HG02798 (cell line): ENCODE results near the gene KCNN3.

ENCODE experiments used
- ATAC-seq: cut with Tn5 transposase; IDR thresholded peaks from one replicate; pipeline ENCODE4 v1.9.1; 2021; ENCODE audit warnings: mild to moderate bottlenecking; ENCODE audit not compliant: unreplicated experiment, poor library complexity

Gene KCNN3

DNA sequence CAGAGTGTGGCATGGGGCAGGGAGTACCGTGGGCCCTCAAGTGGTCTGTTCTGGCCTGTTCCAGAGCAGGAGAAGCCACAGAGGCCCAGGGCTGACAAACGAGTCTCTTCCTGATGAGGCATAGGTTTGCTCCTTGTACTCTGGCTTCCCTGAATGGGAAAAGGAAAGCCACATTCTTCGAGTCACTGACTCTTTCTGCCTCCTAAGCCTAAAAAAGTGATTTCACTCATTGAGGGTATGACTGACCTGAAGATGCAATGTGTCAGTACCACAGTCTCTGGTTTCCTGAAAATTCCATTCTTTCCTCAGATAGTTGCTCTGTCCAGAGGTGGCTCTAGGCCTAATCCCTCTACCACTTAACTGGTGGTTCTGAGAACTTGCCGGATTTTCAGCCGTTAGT, 92.3 kb downstream of the KCNN3 start:
- ATAC-seq, result no peak

DNA sequence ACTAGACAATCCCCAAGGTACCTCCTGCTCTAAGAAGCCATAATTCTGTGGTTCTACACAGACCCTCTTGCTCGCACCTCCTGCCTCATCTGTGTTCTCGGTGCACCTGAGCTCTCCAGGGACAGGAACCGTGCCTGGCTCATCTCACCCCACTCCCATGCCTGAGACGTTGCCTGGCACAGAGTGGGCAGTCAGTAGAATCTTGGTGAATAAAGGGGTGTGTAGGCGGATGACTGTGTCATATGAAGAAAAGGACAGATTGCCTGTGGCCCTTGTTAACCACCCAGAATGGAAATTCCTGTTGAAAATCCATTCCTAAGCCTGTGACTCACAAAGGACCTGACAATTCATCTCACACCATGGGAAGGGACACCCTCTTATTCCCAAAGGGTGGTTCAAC, 92.9 kb downstream of the KCNN3 start:
- no peak for ATAC-seq

DNA sequence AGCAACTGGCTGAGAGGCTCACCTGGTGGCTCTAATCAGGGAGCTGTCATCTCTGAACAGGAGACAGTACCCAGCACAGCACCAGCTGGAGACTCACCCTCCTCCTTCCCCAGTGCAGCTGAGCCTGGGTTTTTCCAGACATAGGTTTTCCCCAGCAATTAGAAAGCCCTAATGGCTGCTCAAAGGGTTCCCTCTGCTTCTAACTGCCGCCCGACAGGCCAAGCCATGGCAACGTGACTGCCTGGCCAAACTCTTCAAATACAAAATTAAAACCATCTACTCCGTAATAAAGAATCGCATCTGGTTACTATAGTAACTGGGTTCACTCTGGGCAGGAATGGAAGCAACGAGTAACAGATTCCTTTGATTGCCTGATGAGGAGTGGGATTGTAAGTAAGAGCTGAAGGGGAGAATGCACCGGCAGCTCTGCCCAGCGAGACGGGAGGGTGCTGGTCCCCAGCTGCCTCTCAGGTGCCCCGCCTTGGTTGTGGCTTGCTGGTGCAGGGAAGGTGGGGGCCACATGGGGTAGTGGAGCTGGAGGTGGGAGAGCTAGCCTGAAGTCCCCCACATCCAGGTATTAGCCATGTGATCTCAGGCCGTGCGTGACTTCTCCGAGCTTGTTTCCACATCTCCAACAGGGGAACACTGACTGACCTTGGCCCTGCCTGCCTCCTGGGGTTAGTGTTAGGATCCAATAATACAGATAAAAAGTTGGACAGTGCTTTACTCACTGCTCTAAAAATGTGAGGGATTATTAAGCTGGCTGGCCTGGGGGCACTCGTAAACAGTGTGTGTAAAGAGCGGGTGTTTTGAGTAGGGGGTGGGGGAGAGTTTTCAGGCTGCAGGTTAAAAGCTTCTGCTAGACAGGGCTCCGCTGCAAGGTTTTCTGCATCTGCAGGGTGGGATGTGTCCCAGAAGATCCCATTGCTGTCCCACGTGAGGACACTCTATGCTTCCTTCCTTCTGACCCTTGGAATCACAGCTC, 94.2 kb downstream of the KCNN3 start:
- ATAC-seq, result no peak

DNA sequence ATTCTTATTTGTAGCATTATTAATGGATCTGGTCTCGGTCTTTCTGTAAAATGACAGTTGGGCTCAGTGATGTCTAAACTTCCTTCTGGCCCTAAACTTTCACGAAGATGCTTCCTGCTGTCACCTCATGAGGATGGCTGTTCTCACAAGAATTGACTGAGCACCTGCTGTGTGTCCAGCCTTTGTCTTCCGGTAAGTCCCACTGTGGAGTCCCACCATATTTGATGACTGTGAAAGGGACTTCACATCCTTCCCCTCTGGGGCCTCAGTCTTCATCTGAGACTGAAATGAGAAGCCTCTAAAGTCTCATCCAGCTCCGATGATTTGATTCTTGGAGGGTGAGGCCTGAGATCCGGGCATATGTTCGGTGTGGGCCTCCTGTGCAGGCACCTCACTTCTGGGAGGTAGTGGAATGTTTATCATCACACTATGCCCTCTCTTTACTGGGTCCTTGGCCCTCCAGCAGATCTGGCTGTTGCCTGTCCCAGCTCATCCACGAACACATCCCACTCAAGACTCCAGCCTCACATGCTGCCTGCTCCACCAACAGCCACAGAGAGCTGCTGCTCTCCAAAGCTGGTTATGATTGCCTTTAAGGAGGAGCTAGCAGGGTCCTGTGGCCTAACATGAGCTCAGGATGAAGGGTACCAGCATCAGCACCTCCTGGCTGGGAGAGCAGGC, 95.8 kb downstream of the KCNN3 start:
- no peak for ATAC-seq

DNA sequence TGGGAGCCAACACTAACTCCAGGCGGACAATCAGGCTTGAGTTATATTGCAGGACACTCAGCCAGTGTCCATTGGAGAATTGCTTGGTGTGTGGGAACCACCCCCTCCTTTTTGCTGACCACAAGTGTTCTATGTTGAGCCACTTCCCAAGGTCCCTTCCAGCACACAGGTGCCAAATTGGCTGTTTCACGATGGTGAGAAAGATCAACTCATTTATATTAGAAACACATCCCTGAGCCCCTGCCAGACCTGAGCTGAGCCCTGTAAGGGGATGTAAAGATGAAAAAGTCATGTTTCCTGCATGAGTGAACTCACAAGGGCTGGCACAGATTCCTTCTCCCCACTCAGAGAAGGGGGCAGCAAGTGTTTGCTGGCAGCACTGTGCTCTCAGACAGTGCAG, 96.5 kb downstream of the KCNN3 start:
- ATAC-seq, result no peak

DNA sequence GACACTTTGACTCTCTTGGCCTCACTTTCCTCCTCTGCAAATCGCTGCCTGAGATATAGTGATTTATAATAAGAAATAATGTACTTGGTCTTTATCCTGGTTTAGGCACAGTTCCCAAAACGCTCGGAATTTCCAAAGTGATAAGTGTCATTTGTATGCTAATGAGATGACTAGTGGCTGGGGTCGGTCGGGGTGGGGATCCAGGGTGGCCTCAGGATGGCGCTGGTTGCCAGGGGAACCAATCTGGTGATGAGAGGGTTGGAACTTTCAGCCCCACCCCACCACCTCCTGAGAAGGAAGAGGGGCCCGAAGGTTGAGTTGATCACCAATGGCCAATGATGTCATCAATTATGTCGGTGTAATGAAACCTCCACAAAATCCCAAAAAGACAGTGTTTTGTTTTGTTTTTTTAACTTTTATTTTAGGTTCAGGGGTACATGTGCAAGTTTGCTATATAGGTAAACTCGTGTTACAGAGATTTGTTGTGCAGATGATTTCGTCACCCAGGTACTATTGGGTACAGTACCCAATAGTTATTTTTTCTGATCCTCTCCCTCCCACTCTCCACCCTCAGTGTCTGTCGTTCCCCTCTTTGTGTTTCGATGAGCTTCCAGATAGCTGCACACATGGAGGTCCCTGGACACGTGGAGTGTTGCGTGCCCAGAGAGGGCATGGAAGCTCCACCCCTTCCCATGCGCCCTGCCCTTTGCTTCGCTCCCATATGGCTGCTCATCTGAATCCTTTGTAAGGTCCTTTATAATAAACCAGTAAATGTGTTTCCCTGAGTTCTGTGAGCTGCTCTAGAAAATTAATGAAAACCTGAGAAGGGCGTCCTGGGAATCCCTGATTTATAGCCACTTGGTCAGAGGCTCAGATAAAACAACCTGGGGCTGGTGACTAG, 97.2 kb downstream of the KCNN3 start:
- ATAC-seq, result no peak

DNA sequence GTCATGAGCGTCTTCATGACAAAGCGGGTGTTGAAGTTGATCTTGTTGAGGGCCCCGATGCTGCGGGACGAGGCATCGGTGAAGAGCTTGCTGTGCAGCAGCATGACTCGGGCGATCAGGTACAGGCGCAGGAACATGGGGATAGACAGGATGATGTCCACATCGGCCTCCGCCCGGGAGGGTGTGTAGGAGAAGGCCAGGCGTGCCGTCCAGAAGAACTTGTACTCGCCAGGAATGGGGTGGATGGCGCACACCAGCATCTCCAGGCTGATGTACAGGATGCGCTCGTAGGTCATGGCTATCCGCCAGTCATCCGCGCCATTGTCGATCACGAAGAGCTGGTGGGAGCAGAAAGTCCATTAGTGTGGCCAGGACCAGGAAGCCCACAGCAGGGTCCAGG, 98.0 kb downstream of the KCNN3 start:
- no peak for ATAC-seq

DNA sequence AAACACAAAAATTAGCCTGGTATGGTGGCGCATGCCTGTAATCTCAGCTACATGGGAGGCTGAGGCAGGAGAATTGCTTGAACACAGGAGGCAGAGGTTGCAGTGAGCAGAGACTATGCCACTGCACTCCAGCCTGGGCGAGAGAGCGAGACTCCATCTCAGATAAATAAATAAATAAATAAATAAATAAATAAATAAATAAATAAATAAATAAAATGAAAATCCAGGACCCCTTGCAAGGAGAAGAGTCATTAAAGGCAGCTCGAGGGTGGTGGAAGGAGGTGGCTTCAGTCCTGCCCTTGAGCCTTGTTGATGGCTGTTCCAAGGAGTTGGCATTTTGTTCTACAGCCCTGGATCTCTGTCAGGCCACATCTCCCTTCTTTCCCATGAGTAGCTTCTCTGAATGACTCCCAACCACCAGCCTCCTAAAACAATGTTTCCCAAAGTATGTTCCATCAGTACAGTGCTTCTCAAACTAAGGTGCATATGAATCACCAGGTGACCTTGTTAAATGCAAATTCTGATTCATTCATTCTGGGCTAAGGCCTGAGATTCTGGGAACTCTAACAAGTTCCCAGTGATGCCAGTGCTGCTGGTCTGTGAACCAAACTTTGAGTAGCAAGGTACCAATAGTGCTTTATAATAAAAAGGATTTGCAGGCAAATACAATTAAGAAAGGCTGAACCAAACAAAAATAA, 99.0 kb downstream of the KCNN3 start:
- ATAC-seq, result no peak

DNA sequence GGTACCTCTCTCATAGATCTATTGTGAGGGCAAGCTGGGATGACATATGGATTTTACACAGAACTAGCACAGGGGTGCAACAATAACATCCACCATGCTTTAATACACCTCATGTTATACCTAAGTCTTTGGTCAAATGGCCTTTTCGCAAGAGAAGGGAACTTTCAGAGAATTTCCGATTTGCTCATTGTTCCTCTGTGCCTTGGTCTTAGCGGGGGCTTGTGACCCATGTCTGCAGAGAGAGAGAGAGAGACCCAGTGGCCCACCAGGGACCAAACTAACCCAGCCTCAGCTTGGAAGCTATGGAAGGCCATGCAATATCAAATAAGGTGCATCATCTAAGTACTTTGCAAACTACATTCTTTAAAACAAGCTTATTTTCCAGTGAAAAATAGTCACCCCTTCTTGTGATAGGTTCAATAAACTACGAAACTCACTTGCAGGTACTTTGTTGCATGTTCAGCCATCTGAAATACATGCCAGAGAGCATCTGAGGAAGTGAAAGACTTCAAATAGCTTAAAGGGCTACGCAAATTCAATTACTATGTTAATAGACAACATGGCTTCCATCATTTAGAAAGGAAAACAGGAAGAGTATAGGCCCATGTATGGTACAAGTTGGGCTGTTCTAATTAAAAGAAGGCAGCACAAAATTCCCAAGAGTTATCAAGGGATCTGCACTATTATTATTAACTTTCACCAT, 100.7 kb downstream of the KCNN3 start:
- no peak for ATAC-seq

DNA sequence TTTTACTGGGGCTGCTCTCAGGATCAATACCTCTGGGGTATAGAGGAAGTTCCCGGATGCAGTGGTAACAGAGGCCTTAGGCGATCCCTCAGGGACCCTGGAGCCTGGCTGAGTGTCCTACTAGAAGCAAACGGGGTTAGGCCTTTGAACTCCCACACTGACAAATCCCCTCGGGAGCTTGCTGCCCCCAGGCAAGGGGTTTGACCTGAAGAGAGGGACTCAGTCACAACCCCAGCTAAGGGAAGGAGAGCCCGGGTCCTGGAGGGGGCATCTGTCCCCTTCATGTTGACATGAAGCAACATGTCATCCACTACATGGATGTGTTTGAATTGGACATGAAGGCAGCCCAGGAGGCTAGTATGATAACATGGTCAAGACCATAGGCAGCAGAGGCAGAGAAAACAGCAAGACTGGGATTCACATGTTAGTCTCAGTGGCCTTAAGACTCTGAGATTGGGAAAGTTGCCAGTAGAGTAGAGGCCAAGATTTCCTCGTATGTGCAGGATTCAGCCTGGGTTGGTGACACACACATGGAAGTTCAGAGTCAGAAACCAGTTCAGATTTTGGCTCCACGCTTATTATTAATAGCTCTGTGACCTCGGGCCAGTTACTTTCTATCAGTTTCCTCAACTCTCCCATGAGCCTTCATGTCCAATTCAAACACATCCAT, 101.5 kb downstream of the KCNN3 start:
- ATAC-seq, result no peak

DNA sequence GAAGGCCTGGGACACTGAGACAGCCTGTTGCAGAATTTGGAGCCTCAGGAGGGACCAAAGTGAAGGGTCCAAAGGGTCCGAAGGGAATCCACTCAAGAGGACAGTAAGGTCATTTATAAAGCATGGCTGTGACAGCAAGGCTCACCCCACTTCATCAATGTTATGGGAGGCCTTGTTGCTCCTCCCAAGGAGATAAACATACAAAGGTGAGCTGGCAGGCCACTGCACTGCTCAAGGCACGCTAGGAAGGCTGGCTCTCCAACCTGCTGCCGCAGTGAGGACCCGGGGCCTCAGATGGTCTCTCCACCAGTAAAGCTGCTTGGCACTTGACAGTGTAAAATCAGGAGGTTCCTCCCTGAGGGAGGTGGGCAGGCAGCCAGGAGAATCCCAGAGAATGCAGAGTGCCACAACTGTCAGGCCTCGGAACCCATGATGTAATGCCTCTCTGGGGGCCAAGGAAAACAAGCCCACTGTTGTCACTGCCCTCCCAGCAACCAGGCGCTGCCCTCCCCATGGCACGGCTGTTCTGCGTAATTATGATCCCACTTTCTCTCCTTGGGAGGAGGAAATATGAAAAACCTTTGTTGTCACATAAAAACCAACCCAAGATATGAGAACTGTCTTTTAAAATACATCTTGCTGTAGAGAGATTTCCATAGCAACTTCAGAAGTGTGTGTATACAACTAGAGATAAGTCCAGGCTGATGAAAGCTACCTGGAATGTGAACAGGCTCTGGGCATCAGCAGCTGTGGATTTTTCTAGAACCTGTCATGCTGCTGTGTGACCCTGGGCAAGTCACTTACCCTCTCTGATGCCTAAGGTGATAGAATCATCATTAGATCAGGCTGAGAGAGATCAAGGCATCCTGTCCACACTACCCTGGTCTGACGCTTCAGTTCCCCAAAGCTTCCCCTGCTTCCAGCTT, 102.5 kb downstream of the KCNN3 start:
- ATAC-seq, result no peak

DNA sequence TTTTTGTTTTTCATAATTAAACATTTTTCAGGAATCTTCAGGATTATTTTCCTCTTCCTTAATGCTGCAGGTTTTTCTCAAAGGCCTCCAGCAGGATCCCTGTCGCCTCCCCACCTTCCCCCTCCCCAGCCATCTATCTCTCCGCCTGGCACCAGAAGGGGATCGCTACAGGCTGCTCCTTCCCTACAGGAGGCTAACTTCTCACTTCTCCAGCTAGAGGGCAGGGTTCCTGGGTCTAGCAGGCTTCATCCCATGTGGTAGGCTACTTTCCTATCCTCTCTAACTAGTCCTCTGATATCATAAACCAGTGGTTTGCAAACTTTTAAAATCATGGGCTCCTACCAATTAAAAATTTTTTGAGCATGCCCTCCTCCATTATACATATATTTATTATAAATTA, 104.1 kb downstream of the KCNN3 start:
- no peak for ATAC-seq

DNA sequence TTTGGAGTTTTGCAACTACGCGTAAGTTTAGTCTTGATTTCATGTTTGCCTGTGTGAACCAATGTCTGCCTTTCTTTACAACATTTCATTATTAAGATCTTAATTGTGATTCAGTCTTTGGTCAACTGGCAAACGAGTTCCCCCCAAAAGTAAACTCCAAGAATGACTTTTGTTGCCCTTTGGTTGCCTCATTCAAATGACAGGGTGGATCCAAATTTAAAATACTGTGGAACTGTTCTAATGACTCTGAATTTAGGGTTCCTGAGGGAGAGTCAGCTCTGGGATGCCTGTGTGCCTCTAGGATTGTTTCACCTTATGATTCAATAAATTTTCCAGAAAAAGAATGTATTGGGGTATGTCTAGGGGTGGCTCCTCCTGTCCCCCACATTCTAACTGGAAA, 105.3 kb downstream of the KCNN3 start:
- no peak for ATAC-seq

DNA sequence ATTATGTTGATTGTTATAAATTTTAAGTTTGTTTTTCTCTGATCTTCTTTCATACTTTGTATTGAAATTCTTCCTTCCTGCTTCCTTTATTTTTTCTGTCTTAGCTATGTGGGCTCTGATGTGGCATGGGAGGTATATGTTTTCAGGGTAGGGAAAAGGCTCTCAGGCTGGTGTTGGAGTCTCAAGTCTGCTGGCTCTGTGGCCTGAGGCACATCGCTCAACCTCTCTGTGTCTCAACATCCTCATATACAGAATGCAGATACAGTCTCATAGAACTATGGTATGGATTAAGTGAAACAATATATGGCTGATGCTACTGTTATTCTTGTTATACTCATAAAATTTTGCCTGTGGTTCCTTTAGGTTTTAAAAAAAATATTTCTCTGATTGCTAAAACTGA, 105.9 kb downstream of the KCNN3 start:
- ATAC-seq, result no peak

DNA sequence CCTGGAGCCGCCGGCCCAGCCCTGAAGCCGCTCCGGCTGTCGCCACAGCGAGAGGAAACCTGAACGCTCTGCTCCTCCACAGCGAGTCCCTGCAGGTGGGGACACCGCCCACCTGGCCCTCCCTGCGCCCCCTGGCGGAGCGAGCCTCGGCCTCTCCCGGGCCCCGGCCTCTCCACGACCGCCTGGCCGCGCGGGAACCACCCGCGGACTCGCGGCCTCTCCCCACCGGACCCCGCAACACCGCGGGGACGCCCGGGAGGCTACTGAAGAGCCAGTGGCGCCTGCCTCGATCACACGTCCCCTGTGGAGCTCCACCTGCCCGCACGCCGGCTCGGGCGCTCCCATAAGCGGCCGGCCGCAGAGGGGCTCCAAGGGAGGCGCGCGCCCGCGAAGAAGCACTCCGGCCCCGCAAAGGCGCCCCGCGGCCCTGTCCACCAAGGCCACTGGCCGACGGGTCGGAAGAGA, 109.6 kb downstream of the KCNN3 start:
- peak; percentile 72 for ATAC-seq

DNA sequence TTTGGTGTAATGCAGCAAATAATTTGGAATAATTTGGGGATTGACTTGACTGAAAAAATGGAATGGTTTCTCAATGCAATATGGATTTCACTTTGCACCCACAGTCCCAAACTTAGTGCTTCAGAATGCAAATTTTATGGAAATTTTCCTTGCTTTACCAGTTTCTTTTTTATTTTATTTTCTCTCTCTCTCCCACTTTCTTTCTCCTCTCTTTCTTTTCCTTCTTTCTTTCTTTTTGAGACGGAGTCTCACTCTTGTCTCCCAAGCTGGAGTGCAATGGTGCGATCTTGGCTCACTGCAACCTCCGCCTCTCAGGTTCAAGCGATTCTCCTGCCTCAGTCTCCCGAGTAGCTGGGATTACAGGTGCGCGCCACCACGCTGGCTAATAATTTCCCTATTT, 110.3 kb downstream of the KCNN3 start:
- ATAC-seq, result no peak

DNA sequence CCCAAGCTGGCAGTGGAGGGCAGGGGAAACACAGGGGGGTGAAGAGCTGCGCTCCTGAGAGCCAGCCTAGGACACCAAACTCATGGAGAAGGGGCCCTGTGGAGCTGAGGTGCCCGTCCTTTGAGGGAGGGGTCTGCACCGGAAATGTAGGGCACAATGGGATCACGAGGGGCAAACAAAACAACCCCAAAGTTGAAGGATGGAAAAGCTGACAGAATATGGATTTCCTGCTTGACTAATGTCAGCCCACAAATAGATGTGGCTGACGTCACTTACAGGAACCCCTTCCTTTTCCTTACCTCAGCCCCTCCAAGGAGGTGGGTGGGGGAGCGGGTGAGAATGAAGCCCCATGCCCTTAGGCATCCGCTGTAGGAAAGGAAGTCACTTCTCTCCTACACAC, 110.9 kb downstream of the KCNN3 start:
- no peak for ATAC-seq

DNA sequence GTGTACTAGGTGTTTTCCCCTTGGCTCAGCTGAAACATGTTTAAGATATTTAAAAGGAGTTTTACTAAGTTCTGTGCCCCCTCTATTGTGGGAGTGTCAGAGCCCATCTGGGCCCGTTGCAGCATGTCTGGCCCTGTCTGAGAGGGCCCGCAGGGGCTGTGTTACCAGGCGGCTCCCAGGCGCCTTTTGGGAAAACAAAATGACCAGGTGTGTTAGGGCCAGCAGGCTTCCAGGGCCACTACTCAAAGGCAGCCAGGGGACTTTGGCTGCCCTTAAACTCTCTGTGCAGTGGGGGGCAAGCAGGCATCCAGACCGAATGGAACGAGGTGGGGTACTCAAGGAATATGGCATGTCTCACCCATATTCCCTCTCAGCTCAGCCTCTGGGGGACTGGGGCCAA, 111.7 kb downstream of the KCNN3 start:
- ATAC-seq, result no peak
